Measurements from ENCODE around the gene CYTH3.
"Not testable (repeated sequence)": the region's sequence is repeated elsewhere in the genome, so short reads cannot be mapped to it uniquely, and the experiment has no call there.

The CYTH3 gene

GRCh38 chr7:6242561-6242960, 29.9 kb downstream of the CYTH3 start:
- no peak for TF ChIP-seq POLR2A (IDR thresholded peaks at IDR 0.05; ENCODE audit: low read depth, low read length)
- DNase-seq (ENCODE audit: insufficient read length, low spot score) = no peak
- no peak for FAIRE-seq

- TF ChIP-seq POLR2A (IDR thresholded peaks at IDR 0.05; ENCODE audit: low read depth, low read length) = no peak
- DNase-seq (ENCODE audit: insufficient read length, low spot score) (no peak), FAIRE-seq (no peak)
Measured at GRCh38 chr7:6241607-6241973, 30.8 kb downstream of the CYTH3 start.

- DNase-seq (ENCODE audit: insufficient read length, low spot score) (no peak), FAIRE-seq (no peak)
- TF ChIP-seq POLR2A (IDR thresholded peaks at IDR 0.05; ENCODE audit: low read depth, low read length) = no peak
Measured at GRCh38 chr7:6238309-6238925, 34.0 kb downstream of the CYTH3 start.

GRCh38 chr7:6237730-6238129, 34.7 kb downstream of the CYTH3 start:
- TF ChIP-seq POLR2A (IDR thresholded peaks at IDR 0.05; ENCODE audit: low read depth, low read length) = no peak
- FAIRE-seq = no peak
- DNase-seq (ENCODE audit: insufficient read length, low spot score) = no peak

- FAIRE-seq = no peak
- TF ChIP-seq POLR2A (IDR thresholded peaks at IDR 0.05; ENCODE audit: low read depth, low read length) = no peak
Measured at GRCh38 chr7:6237011-6237410, 35.4 kb downstream of the CYTH3 start.

GRCh38 chr7:6235029-6235871, 37.2 kb downstream of the CYTH3 start:
- FAIRE-seq = no peak
- no peak for TF ChIP-seq POLR2A (IDR thresholded peaks at IDR 0.05; ENCODE audit: low read depth, low read length)
- DNase-seq (ENCODE audit: insufficient read length, low spot score) = no peak

More at GRCh38 chr7:6237011-6237410, 35.4 kb downstream of the CYTH3 start:
- no peak for DNase-seq (ENCODE audit: insufficient read length, low spot score)

GRCh38 chr7:6234384-6234783, 38.0 kb downstream of the CYTH3 start:
- DNase-seq (ENCODE audit: insufficient read length, low spot score) (no peak), FAIRE-seq (no peak)
- no peak for TF ChIP-seq POLR2A (IDR thresholded peaks at IDR 0.05; ENCODE audit: low read depth, low read length)

- DNase-seq (ENCODE audit: insufficient read length, low spot score) = no peak
Measured at GRCh38 chr7:6232534-6232933, 39.9 kb downstream of the CYTH3 start.

GRCh38 chr7:6232116-6232515, 40.3 kb downstream of the CYTH3 start:
- DNase-seq (ENCODE audit: insufficient read length, low spot score) (no peak), FAIRE-seq (no peak)

More at GRCh38 chr7:6232534-6232933, 39.9 kb downstream of the CYTH3 start:
- TF ChIP-seq POLR2A (IDR thresholded peaks at IDR 0.05; ENCODE audit: low read depth, low read length) = no peak
- FAIRE-seq = no peak

GRCh38 chr7:6231184-6231583, 41.2 kb downstream of the CYTH3 start:
- TF ChIP-seq POLR2A (IDR thresholded peaks at IDR 0.05; ENCODE audit: low read depth, low read length) = no peak
- no peak for DNase-seq (ENCODE audit: insufficient read length, low spot score)
- FAIRE-seq = no peak

More at GRCh38 chr7:6232116-6232515, 40.3 kb downstream of the CYTH3 start:
- no peak for TF ChIP-seq POLR2A (IDR thresholded peaks at IDR 0.05; ENCODE audit: low read depth, low read length)

- FAIRE-seq; DNase-seq (ENCODE audit: insufficient read length, low spot score): not testable (repeated sequence)
Measured at GRCh38 chr7:6229284-6229683, 43.1 kb downstream of the CYTH3 start.

- FAIRE-seq = no peak
- DNase-seq (ENCODE audit: insufficient read length, low spot score) = no peak
- TF ChIP-seq POLR2A (IDR thresholded peaks at IDR 0.05; ENCODE audit: low read depth, low read length) = no peak
Measured at GRCh38 chr7:6228361-6229229, 43.8 kb downstream of the CYTH3 start.

- DNase-seq (ENCODE audit: insufficient read length, low spot score) (no peak), FAIRE-seq (no peak)
- TF ChIP-seq POLR2A (IDR thresholded peaks at IDR 0.05; ENCODE audit: low read depth, low read length) = no peak
Measured at GRCh38 chr7:6227294-6227846, 45.1 kb downstream of the CYTH3 start.

Data from H54 (cell line).